ENCODE data around the gene CD302. TPM values are rescaled to one million over a fixed set of nuclear protein-coding genes. Genes with fewer than 3 reads are reported as not detected.
"Not testable (repeated sequence)": the region's sequence is repeated elsewhere in the genome, so short reads cannot be mapped to it uniquely, and the experiment has no call there.

CD302 gene
- total RNA-seq, 1 experiment from 2014 or later = 0.21 TPM

DNA sequence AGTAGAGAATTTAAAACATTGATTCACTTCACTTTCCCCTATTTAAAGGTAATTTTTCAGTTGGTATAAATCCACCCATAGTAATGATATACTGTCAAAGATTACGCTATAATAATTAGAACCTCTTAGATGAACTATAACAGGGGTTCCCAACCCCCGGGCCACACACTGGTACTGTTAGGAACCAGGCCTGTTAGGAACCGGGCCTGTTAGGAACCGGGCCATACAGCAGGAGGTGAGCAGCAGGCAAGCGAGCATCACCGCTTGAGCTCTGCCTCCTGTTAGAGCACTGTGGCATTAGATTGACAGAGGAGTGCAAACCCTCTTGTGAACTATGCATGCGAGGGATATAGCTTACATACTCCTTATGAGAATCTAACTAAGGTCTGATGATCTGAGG lies 34.0 kb upstream of the CD302 start:
- TF ChIP-seq, protein P1, sequence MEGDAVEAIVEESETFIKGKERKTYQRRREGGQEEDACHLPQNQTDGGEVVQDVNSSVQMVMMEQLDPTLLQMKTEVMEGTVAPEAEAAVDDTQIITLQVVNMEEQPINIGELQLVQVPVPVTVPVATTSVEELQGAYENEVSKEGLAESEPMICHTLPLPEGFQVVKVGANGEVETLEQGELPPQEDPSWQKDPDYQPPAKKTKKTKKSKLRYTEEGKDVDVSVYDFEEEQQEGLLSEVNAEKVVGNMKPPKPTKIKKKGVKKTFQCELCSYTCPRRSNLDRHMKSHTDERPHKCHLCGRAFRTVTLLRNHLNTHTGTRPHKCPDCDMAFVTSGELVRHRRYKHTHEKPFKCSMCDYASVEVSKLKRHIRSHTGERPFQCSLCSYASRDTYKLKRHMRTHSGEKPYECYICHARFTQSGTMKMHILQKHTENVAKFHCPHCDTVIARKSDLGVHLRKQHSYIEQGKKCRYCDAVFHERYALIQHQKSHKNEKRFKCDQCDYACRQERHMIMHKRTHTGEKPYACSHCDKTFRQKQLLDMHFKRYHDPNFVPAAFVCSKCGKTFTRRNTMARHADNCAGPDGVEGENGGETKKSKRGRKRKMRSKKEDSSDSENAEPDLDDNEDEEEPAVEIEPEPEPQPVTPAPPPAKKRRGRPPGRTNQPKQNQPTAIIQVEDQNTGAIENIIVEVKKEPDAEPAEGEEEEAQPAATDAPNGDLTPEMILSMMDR (IDR thresholded peaks at IDR 0.05; ENCODE audit: unreplicated experiment) = no peak
- POLR2A ChIA-PET = no interaction called here
- DNase-seq (ENCODE audit: unreplicated experiment) = no peak
- no peaks in the 10 kb centered on the region for H3K4me1 Mint-ChIP-seq (ENCODE audit: insufficient read depth, unreplicated experiment)
- intact Hi-C loops (cut with micrococcal nuclease) = no loop called here
- CTCF ChIA-PET = no interaction called here
- H3K27ac Mint-ChIP-seq (ENCODE audit: low read depth, unreplicated experiment) = no peak overlapping the region
- BruUV-seq (replicated peaks) = no TSS peak
- no peaks in the 10 kb centered on the region for H3K9me3 Mint-ChIP-seq (ENCODE audit: unreplicated experiment)
- H3K27me3 Mint-ChIP-seq (ENCODE audit: insufficient read depth, unreplicated experiment) = no peaks in the 10 kb centered on the region
- H3K36me3 Mint-ChIP-seq (ENCODE audit: insufficient read depth, unreplicated experiment) = peaks cover 6% of the 10 kb centered on the region
- H3K4me3 Mint-ChIP-seq (ENCODE audit: unreplicated experiment) = no peak overlapping the region

DNA sequence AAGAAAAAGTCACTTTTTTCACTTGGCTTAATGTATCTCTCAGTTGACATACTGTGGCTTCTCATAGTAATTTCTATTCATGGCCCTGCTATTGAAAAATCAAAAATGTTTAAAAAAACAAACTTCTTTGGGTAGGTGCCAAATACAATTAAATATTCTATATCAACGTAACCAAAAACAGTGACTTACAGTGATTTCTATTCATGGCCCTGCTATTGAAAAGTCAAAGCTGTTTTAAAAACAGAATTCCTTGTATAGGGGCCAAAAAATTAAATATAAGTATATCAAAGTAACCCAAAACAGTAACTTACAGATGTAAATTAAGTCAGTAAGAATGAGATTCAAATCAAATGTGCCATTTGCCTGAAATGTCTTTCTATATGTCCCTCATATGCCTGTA lies 31.4 kb upstream of the CD302 start:
- CTCF ChIA-PET = no interaction called here
- Mint-ChIP-seq H3K36me3 (ENCODE audit: insufficient read depth, unreplicated experiment) (peaks cover 6% of the 10 kb centered on the region), H3K27me3 (ENCODE audit: insufficient read depth, unreplicated experiment) (no peaks in the 10 kb centered on the region), H3K4me3 (ENCODE audit: unreplicated experiment) (no peak overlapping the region), H3K9me3 (ENCODE audit: unreplicated experiment) (no peaks in the 10 kb centered on the region), H3K27ac (ENCODE audit: low read depth, unreplicated experiment) (no peak overlapping the region), H3K4me1 (ENCODE audit: insufficient read depth, unreplicated experiment) (no peaks in the 10 kb centered on the region)
- no peak for DNase-seq (ENCODE audit: unreplicated experiment)
- POLR2A ChIA-PET = interaction anchor here (0.7 to 0.9 kb wide), 2 partner anchors 9 to 807 kb away, joined by 3 to 5 read pairs; no protein-coding TSS in a partner anchor
- TF ChIP-seq, protein P1 (IDR thresholded peaks at IDR 0.05; ENCODE audit: unreplicated experiment) = no peak
- intact Hi-C loops (cut with micrococcal nuclease) = no loop called here
- BruUV-seq (replicated peaks) = no TSS peak

DNA sequence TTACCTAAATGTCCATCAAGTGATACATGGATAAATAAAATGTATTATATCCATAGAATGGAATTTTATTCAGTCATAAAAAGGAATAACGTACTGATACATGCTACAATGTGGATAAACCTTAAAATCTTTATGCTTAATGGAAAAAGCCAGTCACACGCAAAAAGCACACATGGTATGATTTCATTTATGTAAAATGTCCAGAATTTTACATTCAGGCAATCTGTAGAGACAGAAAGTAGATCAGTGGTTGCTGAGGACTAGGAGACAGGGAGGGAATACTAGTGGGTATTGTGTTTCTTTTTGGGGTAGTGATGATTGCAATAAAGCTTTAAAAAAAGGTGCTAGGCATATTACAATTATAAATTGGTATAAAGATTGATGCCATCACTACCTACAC lies 30.7 kb upstream of the CD302 start:
- Mint-ChIP-seq H3K9me3 (ENCODE audit: unreplicated experiment) (no peaks in the 10 kb centered on the region), H3K4me1 (ENCODE audit: insufficient read depth, unreplicated experiment) (no peaks in the 10 kb centered on the region), H3K4me3 (ENCODE audit: unreplicated experiment) (no peak overlapping the region), H3K36me3 (ENCODE audit: insufficient read depth, unreplicated experiment) (peaks cover 6% of the 10 kb centered on the region), H3K27ac (ENCODE audit: low read depth, unreplicated experiment) (no peak overlapping the region), H3K27me3 (ENCODE audit: insufficient read depth, unreplicated experiment) (peaks cover 1% of the 10 kb centered on the region)
- DNase-seq (ENCODE audit: unreplicated experiment) = no peak
- CTCF ChIA-PET = no interaction called here
- intact Hi-C loops (cut with micrococcal nuclease) = no loop called here
- no TSS peak for BruUV-seq (replicated peaks)
- POLR2A ChIA-PET = no interaction called here
- TF ChIP-seq, protein P1 (IDR thresholded peaks at IDR 0.05; ENCODE audit: unreplicated experiment) = no peak

DNA sequence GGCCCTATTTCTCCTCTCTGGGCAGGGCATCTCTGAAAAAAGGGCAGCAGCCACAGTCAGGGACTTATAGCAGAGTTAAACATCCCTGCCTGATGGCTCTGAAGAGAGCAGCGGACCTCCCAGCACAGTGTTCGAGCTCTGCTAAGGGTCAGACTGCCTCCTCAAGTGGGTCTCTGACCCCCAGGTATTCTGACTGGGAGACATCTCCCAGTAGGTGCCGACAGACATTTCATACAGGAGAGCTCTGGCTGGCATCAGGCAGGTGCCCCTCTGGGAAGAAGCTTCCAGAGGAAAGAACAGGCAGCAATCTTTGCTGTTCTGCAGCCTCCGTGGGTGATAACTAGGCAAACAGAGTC lies 24.4 kb upstream of the CD302 start:
- DNase-seq (ENCODE audit: unreplicated experiment); intact Hi-C loops (cut with micrococcal nuclease); H3K36me3 Mint-ChIP-seq (ENCODE audit: insufficient read depth, unreplicated experiment); H3K27ac Mint-ChIP-seq (ENCODE audit: low read depth, unreplicated experiment); H3K4me3 Mint-ChIP-seq (ENCODE audit: unreplicated experiment); H3K9me3 Mint-ChIP-seq (ENCODE audit: unreplicated experiment); BruUV-seq (replicated peaks); H3K4me1 Mint-ChIP-seq (ENCODE audit: insufficient read depth, unreplicated experiment): not testable (repeated sequence)
- POLR2A ChIA-PET = interaction anchor here (0.6 kb wide), 1 partner anchor 49 kb away, joined by 3 read pairs; no protein-coding TSS in a partner anchor
- peaks cover 14% of the 10 kb centered on the region for H3K27me3 Mint-ChIP-seq (ENCODE audit: insufficient read depth, unreplicated experiment)
- CTCF ChIA-PET = interaction anchor here (0.7 kb wide), 1 partner anchor 537 kb away, joined by 4 read pairs; no protein-coding TSS in a partner anchor

DNA sequence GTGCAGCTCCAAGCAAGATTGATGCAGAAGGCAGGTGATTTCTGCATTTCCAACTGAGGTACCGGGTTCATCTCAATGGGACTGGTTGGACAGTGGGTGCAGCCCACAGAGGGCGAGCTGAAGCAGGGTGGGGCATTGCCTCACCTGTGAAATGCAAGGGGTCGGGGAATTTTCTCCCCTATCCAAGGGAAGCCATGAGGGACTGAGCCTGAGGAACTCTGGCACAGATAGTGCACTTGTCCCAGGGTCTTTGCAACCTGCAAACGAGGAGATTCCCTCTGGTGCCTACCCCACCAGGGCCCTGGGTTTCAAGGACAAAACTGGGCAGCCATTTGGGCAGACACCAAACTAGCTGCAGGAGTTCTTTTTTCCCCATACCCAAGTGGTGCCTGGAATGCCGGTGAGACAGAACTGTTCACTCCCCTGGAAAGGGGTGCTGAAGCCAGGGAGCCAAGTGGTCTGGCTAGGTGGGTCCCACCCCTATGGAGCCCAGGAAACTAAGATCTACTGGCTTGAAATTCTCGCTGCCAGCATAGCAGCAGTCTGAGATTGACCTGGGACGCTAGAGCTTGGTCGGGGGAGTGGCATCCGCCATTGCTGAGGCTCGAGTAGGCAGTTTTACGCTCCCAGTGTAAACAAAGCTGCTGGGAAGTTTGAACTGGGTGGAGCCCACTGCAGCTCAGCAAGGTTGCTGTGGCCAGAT lies 23.9 kb upstream of the CD302 start:
- ChIA-PET CTCF (interaction anchor here (0.7 kb wide), 1 partner anchor 536 kb away, joined by 4 read pairs; no protein-coding TSS in a partner anchor), POLR2A (interaction anchor here (0.6 kb wide), 1 partner anchor 50 kb away, joined by 3 read pairs; no protein-coding TSS in a partner anchor)
- DNase-seq (ENCODE audit: unreplicated experiment); H3K9me3 Mint-ChIP-seq (ENCODE audit: unreplicated experiment); H3K4me3 Mint-ChIP-seq (ENCODE audit: unreplicated experiment); intact Hi-C loops (cut with micrococcal nuclease); H3K36me3 Mint-ChIP-seq (ENCODE audit: insufficient read depth, unreplicated experiment); H3K4me1 Mint-ChIP-seq (ENCODE audit: insufficient read depth, unreplicated experiment); H3K27ac Mint-ChIP-seq (ENCODE audit: low read depth, unreplicated experiment); BruUV-seq (replicated peaks): not testable (repeated sequence)
- peaks cover 14% of the 10 kb centered on the region for H3K27me3 Mint-ChIP-seq (ENCODE audit: insufficient read depth, unreplicated experiment)

All from MCF 10A (cell line).